Karpas-422 (cell line): ENCODE data around the gene PLVAP. TPM values are rescaled to one million over a fixed set of nuclear protein-coding genes. Genes with fewer than 3 reads are reported as not detected.

ENCODE experiments used
- DNase-seq: peaks from one replicate; pipeline ENCODE4 v3.0.0-alpha.2; 2015
- H2AFZ ChIP-seq: fragments of 200-600 bp; sonication (generic); 2 replicates; pipeline ENCODE4 v1.6.1; 2014; ENCODE audit warnings: antibody characterized with exemption, low read length, mixed read lengths
- H3K27ac ChIP-seq: fragments of 200-600 bp; sonication (generic); 2 replicates; pipeline ENCODE4 v1.5.1; 2014; ENCODE audit warnings: mild to moderate bottlenecking, low read length, moderate library complexity
- H3K27me3 ChIP-seq: fragments of 200-600 bp; sonication (generic); 2 replicates; pipeline ENCODE4 v1.6.1; 2014; ENCODE audit warnings: low read length, mixed read lengths
- H3K36me3 ChIP-seq: fragments of 200-600 bp; sonication (generic); 2 replicates; pipeline ENCODE4 v1.6.1; 2014; ENCODE audit warnings: low read length, mixed read lengths; ENCODE audit not compliant: insufficient read depth
- H3K4me1 ChIP-seq: fragments of 200-600 bp; sonication (generic); 2 replicates; pipeline ENCODE4 v1.6.1; 2014; ENCODE audit warnings: mild to moderate bottlenecking, low read length, mixed read lengths
- H3K4me2 ChIP-seq: fragments of 200-600 bp; sonication (generic); 2 replicates; pipeline ENCODE4 v1.6.1; 2014; ENCODE audit warnings: low read length, low read depth, mild to moderate bottlenecking; ENCODE audit not compliant: poor library complexity, severe bottlenecking
- H3K4me3 ChIP-seq: fragments of 200-600 bp; sonication (generic); 2 replicates; pipeline ENCODE4 v1.5.1; 2014; ENCODE audit warnings: mild to moderate bottlenecking, antibody characterized with exemption, low read length, mixed read lengths
- H3K79me2 ChIP-seq: fragments of 200-600 bp; sonication (generic); 2 replicates; pipeline ENCODE4 v1.6.1; 2014; ENCODE audit warnings: mild to moderate bottlenecking, low read length, mixed read lengths
- H3K9ac ChIP-seq: fragments of 200-600 bp; sonication (generic); 2 replicates; pipeline ENCODE4 v1.6.0; 2014; ENCODE audit warnings: low read length
- H3K9me2 ChIP-seq: fragments of 200-600 bp; sonication (generic), shearing (Covaris generic); replicated peaks from 2 replicates; pipeline ENCODE4 v1.6.0; 2014; ENCODE audit warnings: mild to moderate bottlenecking, low read length, moderate library complexity; ENCODE audit not compliant: insufficient read depth
- H3K9me3 ChIP-seq: fragments of 300-700, 200-600 bp; sonication (generic); 2 replicates; pipeline ENCODE4 v1.6.1; 2014; ENCODE audit warnings: low read length, mixed read lengths
- H4K20me1 ChIP-seq: fragments of 200-600 bp; sonication (generic); 2 replicates; pipeline ENCODE4 v1.6.1; 2014; ENCODE audit warnings: mild to moderate bottlenecking, antibody characterized with exemption, low read length, low read depth; ENCODE audit not compliant: insufficient read depth
- total RNA-seq: library from RNA; depleted of rRNA; stranded (reverse); fragments of >200 nt; shearing (Covaris generic); gene quantifications from 2 replicates; pipeline ENCODE4 v1.2.3, GENCODE V29; 2014; ENCODE audit warnings: low replicate concordance

PLVAP gene
- total RNA-seq, 1 experiment from 2014 or later = 0.41 TPM

DNA sequence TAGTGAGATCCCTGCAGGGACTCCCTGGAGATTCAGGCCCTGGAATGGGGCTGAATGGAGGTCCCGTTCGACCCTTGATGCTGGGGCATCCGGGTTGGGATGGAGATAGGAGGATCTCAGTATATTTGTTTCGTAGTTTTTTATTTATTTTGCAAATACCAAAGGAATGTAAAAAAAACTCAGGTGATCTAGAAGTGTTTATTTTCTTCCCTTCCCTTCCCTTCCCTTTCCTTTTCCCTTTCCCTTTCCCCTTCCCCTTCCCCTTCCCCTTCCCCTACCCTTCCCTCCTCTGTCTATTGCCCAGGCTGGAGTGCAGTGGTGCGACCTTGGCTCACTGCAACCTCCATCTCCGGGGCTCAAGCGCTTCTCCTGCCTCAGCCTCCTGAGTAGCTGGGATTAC is 35.3 kb downstream of the PLVAP start:
- Histone ChIP-seq H3K9me3 (no peaks in the 10 kb centered on the region), H2AFZ (no peak overlapping the region), H3K9me2 (no peaks in the 10 kb centered on the region), H3K79me2 (peaks cover 9% of the 10 kb centered on the region), H3K27ac (no peak overlapping the region), H3K36me3 (peaks cover 5% of the 10 kb centered on the region; the same call in 1 of the 2 replicates), H3K9ac (no peak overlapping the region), H3K4me1 (peaks cover 9% of the 10 kb centered on the region), H3K4me2 (no peak overlapping the region), H3K4me3 (no peak overlapping the region), H3K27me3 (no peaks in the 10 kb centered on the region), H4K20me1 (no peaks in the 10 kb centered on the region)
- no peak for DNase-seq

DNA sequence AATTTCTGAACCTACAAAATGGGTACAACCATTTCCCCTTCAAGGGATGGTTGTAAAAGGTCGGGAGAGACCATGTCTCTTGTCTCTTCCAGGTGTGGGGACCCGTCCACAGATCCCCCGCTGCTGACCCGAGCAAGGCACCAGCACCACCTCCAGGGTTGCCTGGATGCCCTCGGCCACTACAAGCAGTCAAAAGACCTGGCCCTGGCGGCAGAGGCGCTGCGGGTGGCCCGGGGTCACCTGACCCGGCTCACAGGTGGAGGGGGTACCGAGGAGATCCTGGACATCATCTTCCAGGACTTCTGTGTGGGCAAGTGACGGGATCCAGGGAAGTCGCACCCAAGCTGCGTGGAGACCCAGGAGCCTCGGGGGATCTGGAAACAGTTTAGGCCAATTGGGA is 35.8 kb downstream of the PLVAP start:
- peaks cover 12% of the 10 kb centered on the region for H3K4me1 ChIP-seq
- H2AFZ ChIP-seq = no peak overlapping the region
- peaks cover 9% of the 10 kb centered on the region for H3K79me2 ChIP-seq
- no peak for DNase-seq
- H3K9ac ChIP-seq = no peak overlapping the region
- no peaks in the 10 kb centered on the region for H3K9me3 ChIP-seq
- no peak overlapping the region for H3K27ac ChIP-seq
- no peaks in the 10 kb centered on the region for H4K20me1 ChIP-seq
- no peaks in the 10 kb centered on the region for H3K9me2 ChIP-seq
- H3K4me3 ChIP-seq = no peak overlapping the region
- H3K4me2 ChIP-seq = no peak overlapping the region
- H3K36me3 ChIP-seq = peaks cover 5% of the 10 kb centered on the region; the same call in 1 of the 2 replicates
- no peaks in the 10 kb centered on the region for H3K27me3 ChIP-seq

DNA sequence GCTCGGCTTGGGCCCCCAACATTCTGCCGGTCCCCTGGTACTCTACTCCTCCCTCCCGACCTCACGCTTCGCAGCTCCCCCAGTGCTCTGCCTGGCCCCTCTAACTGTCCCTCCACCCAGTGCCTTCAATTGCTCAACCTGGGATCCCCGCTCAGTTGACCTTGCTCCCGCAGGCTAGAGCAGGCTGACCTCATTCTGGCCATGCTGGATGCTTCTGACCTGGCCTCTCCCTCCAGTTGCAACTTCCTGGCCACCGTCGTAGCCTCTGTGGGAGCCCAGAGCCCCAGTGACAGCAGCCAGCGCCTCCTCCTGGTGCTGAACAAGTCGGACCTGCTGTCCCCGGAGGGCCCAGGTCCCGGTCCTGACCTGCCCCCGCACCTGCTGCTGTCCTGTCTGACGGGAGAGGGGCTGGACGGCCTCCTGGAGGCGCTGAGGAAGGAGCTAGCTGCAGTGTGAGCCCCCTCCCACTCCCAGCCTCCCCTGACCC is 36.2 kb downstream of the PLVAP start:
- no peak overlapping the region for H3K27ac ChIP-seq
- no peak overlapping the region for H3K4me2 ChIP-seq
- peaks cover 9% of the 10 kb centered on the region for H3K79me2 ChIP-seq
- no peak for DNase-seq
- peaks cover 5% of the 10 kb centered on the region; the same call in 1 of the 2 replicates for H3K36me3 ChIP-seq
- no peaks in the 10 kb centered on the region for H4K20me1 ChIP-seq
- H3K9me2 ChIP-seq = no peaks in the 10 kb centered on the region
- no peak overlapping the region for H2AFZ ChIP-seq
- H3K9ac ChIP-seq = no peak overlapping the region
- H3K27me3 ChIP-seq = no peaks in the 10 kb centered on the region
- peaks cover 12% of the 10 kb centered on the region for H3K4me1 ChIP-seq
- H3K4me3 ChIP-seq = no peak overlapping the region
- no peaks in the 10 kb centered on the region for H3K9me3 ChIP-seq

DNA sequence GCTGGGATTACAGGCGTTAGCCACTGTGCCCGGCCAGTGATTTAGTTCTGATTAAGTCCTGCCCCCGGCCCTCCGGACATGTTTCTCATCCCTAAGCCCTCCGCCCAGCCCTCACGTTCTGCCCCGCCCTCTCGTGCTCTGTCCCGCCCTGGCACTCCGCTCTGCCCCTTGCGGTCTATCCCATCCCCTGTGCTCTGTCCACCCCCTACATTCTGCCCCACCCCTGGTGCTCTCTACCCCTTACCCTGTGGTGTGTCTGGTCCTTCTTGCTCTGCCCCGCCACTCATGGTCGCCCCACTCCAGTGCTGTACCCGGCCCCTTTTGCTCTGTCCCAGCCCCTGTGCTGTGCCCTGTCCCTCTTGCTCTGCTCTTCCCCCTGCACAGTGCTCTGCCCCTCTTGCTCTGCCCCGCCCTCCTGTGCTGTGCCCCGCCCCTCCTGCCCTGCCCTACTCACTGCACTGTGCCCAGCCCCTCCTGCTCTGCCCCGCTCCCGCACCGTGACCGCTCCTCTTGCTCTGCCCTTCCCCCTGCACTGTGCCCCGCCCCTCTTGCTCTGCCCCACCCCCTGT is 36.8 kb downstream of the PLVAP start:
- Histone ChIP-seq H3K9me3 (no peaks in the 10 kb centered on the region), H3K4me2 (no peak overlapping the region), H3K9me2 (no peaks in the 10 kb centered on the region), H3K4me3 (no peak overlapping the region), H3K36me3 (peaks cover 5% of the 10 kb centered on the region; the same call in 1 of the 2 replicates), H3K4me1 (peaks cover 15% of the 10 kb centered on the region), H3K27me3 (no peaks in the 10 kb centered on the region), H3K9ac (no peak overlapping the region), H3K79me2 (peaks cover 9% of the 10 kb centered on the region), H4K20me1 (no peaks in the 10 kb centered on the region), H2AFZ (no peak overlapping the region), H3K27ac (no peak overlapping the region)
- peak; percentile 85 for DNase-seq

DNA sequence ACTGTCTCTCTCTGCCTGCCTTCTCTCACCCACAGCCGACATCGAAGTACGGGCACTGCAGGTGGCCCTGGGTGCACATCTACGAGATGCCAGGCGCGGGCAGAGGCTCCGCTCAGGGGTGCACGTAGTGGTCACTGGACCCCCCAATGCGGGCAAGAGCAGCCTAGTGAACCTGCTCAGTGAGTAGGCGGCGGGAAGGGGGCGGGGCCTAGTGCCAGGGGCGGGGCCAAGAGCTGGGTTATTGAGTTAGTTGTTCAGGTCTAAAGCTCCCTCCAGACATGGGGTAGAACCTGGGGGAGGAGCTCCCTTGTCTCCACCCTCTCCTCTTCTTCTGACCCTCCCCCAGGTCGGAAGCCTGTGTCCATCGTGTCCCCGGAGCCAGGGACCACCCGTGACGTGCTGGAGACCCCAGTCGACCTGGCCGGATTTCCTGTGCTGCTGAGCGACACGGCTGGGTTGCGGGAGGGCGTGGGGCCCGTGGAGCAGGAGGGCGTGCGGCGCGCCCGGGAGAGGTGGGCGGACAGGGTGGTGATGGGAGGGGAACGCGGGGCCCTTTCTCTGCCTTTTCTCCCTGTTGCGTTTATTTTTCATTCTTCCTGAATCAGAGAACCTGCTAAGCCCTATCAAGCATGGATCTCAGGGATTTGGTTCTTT is 37.9 kb downstream of the PLVAP start:
- Histone ChIP-seq H3K9me2 (no peaks in the 10 kb centered on the region), H3K36me3 (peaks cover 5% of the 10 kb centered on the region; the same call in 1 of the 2 replicates), H3K4me2 (peak overlapping the region; percentile 99), H3K79me2 (peaks cover 9% of the 10 kb centered on the region), H3K27me3 (no peaks in the 10 kb centered on the region), H3K4me1 (peaks cover 25% of the 10 kb centered on the region), H4K20me1 (no peaks in the 10 kb centered on the region), H3K9ac (no peak overlapping the region), H3K4me3 (peak overlapping the region; percentile 91; the same call in 1 of the 2 replicates), H2AFZ (no peak overlapping the region), H3K9me3 (no peaks in the 10 kb centered on the region), H3K27ac (no peak overlapping the region)
- peak; percentile 79 for DNase-seq

DNA sequence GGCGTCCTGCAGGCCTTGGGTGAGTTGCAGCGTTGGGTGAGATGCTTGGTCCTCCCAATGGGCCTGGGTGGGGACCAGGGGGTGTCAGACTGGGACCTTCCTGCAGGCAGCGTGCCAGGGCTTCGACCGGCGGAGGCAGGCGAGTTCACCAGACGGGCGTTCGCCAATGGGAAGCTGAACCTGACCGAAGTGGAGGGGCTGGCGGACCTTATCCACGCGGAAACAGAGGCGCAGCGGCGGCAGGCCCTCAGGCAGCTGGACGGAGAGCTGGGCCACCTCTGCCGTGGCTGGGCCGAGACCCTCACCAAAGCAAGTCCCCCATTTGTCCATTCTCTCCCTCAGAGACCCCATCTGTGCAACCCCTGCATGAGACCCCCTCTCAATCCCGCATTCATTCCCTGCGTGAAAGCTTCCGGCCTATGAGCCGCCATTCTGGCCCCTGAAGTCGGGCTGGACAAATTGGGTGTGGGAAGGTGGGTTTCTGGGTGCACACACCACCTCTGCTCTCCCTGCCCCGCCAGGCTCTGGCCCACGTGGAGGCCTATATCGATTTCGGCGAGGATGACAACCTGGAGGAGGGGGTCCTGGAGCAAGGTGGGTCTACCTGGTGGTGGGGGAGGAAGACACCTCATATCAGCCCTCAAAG is 38.6 kb downstream of the PLVAP start:
- H2AFZ ChIP-seq = no peak overlapping the region
- peak overlapping the region; percentile 99 for H3K4me2 ChIP-seq
- H3K9me2 ChIP-seq = no peaks in the 10 kb centered on the region
- peak overlapping the region; percentile 91 for H3K4me3 ChIP-seq
- H3K27me3 ChIP-seq = no peaks in the 10 kb centered on the region
- no peak overlapping the region; the same call in 1 of the 2 replicates for H3K27ac ChIP-seq
- DNase-seq = no peak
- H3K36me3 ChIP-seq = peaks cover 5% of the 10 kb centered on the region; the same call in 1 of the 2 replicates
- peaks cover 9% of the 10 kb centered on the region for H3K79me2 ChIP-seq
- peak overlapping the region; percentile 79 for H3K9ac ChIP-seq
- H3K4me1 ChIP-seq = peaks cover 30% of the 10 kb centered on the region
- H3K9me3 ChIP-seq = no peaks in the 10 kb centered on the region
- no peaks in the 10 kb centered on the region for H4K20me1 ChIP-seq

DNA sequence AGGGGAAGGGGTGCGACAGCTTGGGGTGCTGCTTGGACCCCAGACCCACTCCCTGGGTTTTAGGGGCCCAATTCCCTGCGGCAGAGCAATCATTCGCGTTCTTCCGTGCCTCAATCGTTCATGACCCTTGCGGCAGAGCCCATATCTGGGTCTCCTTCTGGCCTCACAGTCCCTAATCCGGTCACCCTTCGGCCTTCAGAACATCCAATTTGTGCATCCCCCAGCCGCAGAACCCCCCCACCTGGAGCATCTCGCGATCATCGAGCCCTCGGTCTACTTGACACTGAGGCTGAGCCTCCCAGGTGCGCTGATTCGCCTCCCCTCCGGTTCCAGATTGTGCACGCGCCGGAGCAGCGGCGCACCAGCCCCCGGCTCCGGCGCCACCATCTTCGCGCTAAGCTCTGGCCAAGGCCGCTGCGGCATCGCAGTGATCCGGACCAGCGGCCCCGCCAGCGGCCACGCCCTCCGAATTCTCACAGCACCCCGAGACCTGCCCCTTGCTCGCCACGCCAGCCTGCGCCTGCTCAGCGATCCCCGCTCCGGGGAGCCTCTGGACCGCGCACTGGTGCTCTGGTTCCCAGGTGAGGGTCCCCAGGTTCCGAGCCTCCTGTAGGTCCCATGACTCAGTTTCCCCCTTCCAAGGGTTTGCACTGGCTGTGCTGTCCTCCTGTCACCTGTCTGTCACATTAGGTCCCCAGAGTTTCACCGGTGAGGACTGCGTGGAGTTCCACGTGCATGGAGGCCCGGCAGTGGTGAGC is 39.3 kb downstream of the PLVAP start:
- H3K4me3 ChIP-seq = peak overlapping the region; percentile 91
- no peak overlapping the region for H2AFZ ChIP-seq
- H3K9ac ChIP-seq = peak overlapping the region; percentile 79
- no peaks in the 10 kb centered on the region for H3K27me3 ChIP-seq
- H3K9me3 ChIP-seq = no peaks in the 10 kb centered on the region
- peak; percentile 81 for DNase-seq
- H3K36me3 ChIP-seq = peaks cover 5% of the 10 kb centered on the region; the same call in 1 of the 2 replicates
- H3K4me2 ChIP-seq = peak overlapping the region; percentile 99
- H3K27ac ChIP-seq = peak overlapping the region; percentile 50
- no peaks in the 10 kb centered on the region for H4K20me1 ChIP-seq
- H3K4me1 ChIP-seq = peaks cover 30% of the 10 kb centered on the region
- peaks cover 9% of the 10 kb centered on the region for H3K79me2 ChIP-seq
- no peaks in the 10 kb centered on the region for H3K9me2 ChIP-seq
